Activated naive CD4-positive, alpha-beta T cell treated with anti-CD3 and anti-CD28 coated beads, Interleukin-2, amount 10 ng/mL, durations not matched to agents 7 days and 5 days (primary cell): ENCODE measurements around the gene ABCD4.
"Not testable (repeated sequence)": the region's sequence is repeated elsewhere in the genome, so short reads cannot be mapped to it uniquely, and the experiment has no call there.

Experiments used
- CTCF ChIA-PET: fragments of 350-600 bp; sonication (Branson Sonifier 250); formaldehyde crosslinking; loops from one replicate; lab custom pipeline; 2021; ENCODE audit warnings: antibody characterized with exemption; lab: Charles Lee
- DNase-seq: peaks from one replicate; pipeline ENCODE4 v3.0.0-alpha.2; 2020
- H3K27ac Mint-ChIP-seq: one replicate; pipeline ENCODE4 v1.8.0; 2021; ENCODE audit warnings: mild to moderate bottlenecking, moderate library complexity, mixed read lengths
- H3K27me3 Mint-ChIP-seq: one replicate; pipeline ENCODE4 v1.8.0; 2021; ENCODE audit warnings: mild to moderate bottlenecking, mixed read lengths
- H3K36me3 Mint-ChIP-seq: one replicate; pipeline ENCODE4 v1.8.0; 2021; ENCODE audit warnings: mixed read lengths
- H3K4me1 Mint-ChIP-seq: one replicate; pipeline ENCODE4 v1.8.0; 2021; ENCODE audit warnings: mixed read lengths
- H3K4me3 Mint-ChIP-seq: one replicate; pipeline ENCODE4 v1.8.0; 2021; ENCODE audit warnings: mild to moderate bottlenecking, moderate library complexity, mixed read lengths
- H3K9me3 Mint-ChIP-seq: one replicate; pipeline ENCODE4 v1.8.0; 2021; ENCODE audit warnings: mixed read lengths

ABCD4 gene

GRCh38 chr14:74292061-74292460, 10.7 kb downstream of the ABCD4 start:
- Mint-ChIP-seq H3K36me3 (peaks cover 10% of the 10 kb centered on the region), H3K9me3 (no peaks in the 10 kb centered on the region), H3K27me3 (no peaks in the 10 kb centered on the region), H3K4me3 (no peak overlapping the region), H3K4me1 (no peaks in the 10 kb centered on the region), H3K27ac (no peak overlapping the region)
- CTCF ChIA-PET: interaction anchor here (1.0 kb wide), 1 partner anchor 16 kb away, joined by 3 read pairs; no protein-coding TSS in a partner anchor
- peak; percentile 13 for DNase-seq

GRCh38 chr14:74290415-74290814, 12.3 kb downstream of the ABCD4 start:
- H3K36me3 Mint-ChIP-seq: peaks cover 16% of the 10 kb centered on the region
- H3K27me3 Mint-ChIP-seq: no peaks in the 10 kb centered on the region
- H3K4me1 Mint-ChIP-seq: no peaks in the 10 kb centered on the region
- CTCF ChIA-PET: no interaction called here
- H3K9me3 Mint-ChIP-seq: no peaks in the 10 kb centered on the region
- peak; percentile 42 for DNase-seq
- no peak overlapping the region for H3K4me3 Mint-ChIP-seq
- H3K27ac Mint-ChIP-seq: no peak overlapping the region

- H3K4me3 Mint-ChIP-seq: no peak overlapping the region
- no peaks in the 10 kb centered on the region for H3K4me1 Mint-ChIP-seq
- H3K27ac Mint-ChIP-seq: no peak overlapping the region
- H3K27me3 Mint-ChIP-seq: no peaks in the 10 kb centered on the region
- no peaks in the 10 kb centered on the region for H3K9me3 Mint-ChIP-seq
- no peak for DNase-seq
- CTCF ChIA-PET: interaction anchor here (1.8 kb wide), 1 partner anchor 10 kb away, joined by 3 read pairs; no protein-coding TSS in a partner anchor
- H3K36me3 Mint-ChIP-seq: peaks cover 16% of the 10 kb centered on the region
Observed at GRCh38 chr14:74289801-74290200, 12.9 kb downstream of the ABCD4 start.

GRCh38 chr14:74286736-74287135, 16.0 kb downstream of the ABCD4 start:
- H3K27ac Mint-ChIP-seq: no peak overlapping the region
- CTCF ChIA-PET: no interaction called here

GRCh38 chr14:74281069-74281468, 21.7 kb downstream of the ABCD4 start:
- no peak overlapping the region for H3K27ac Mint-ChIP-seq
- H3K4me3 Mint-ChIP-seq: no peak overlapping the region
- no peaks in the 10 kb centered on the region for H3K4me1 Mint-ChIP-seq
- H3K36me3 Mint-ChIP-seq: peaks cover 13% of the 10 kb centered on the region
- peaks cover 16% of the 10 kb centered on the region for H3K27me3 Mint-ChIP-seq
- CTCF ChIA-PET: interaction anchor here (0.6 kb wide), 1 partner anchor 44 kb away, joined by 3 read pairs; no protein-coding TSS in a partner anchor
- H3K9me3 Mint-ChIP-seq: peaks cover 8% of the 10 kb centered on the region
- no peak for DNase-seq

More at GRCh38 chr14:74286736-74287135, 16.0 kb downstream of the ABCD4 start:
- no peaks in the 10 kb centered on the region for H3K9me3 Mint-ChIP-seq
- no peaks in the 10 kb centered on the region for H3K27me3 Mint-ChIP-seq
- no peaks in the 10 kb centered on the region for H3K4me1 Mint-ChIP-seq
- H3K36me3 Mint-ChIP-seq: peaks cover 24% of the 10 kb centered on the region
- no peak overlapping the region for H3K4me3 Mint-ChIP-seq
- DNase-seq: no peak

- Mint-ChIP-seq H3K9me3 (peaks cover 8% of the 10 kb centered on the region), H3K36me3 (peaks cover 4% of the 10 kb centered on the region), H3K4me1 (no peaks in the 10 kb centered on the region), H3K4me3 (no peak overlapping the region), H3K27ac (no peak overlapping the region), H3K27me3 (peaks cover 21% of the 10 kb centered on the region)
- CTCF ChIA-PET: interaction anchor here (1.1 to 1.2 kb wide), 3 partner anchors 9 to 22 kb away, joined by 3 read pairs; no protein-coding TSS in a partner anchor
- DNase-seq: no peak
Observed at GRCh38 chr14:74278080-74278479, 24.7 kb downstream of the ABCD4 start.

- Mint-ChIP-seq H3K36me3 (no peaks in the 10 kb centered on the region), H3K27me3 (peaks cover 25% of the 10 kb centered on the region), H3K4me1 (no peaks in the 10 kb centered on the region), H3K27ac (no peak overlapping the region), H3K4me3 (no peak overlapping the region), H3K9me3 (peaks cover 6% of the 10 kb centered on the region)
- CTCF ChIA-PET: no interaction called here
- DNase-seq: no peak
Observed at GRCh38 chr14:74275241-74275841, 27.4 kb downstream of the ABCD4 start.

GRCh38 chr14:74271365-74271764, 31.4 kb downstream of the ABCD4 start:
- Mint-ChIP-seq H3K27ac (no peak overlapping the region), H3K9me3 (no peaks in the 10 kb centered on the region), H3K36me3 (no peaks in the 10 kb centered on the region), H3K27me3 (peaks cover 32% of the 10 kb centered on the region), H3K4me1 (no peaks in the 10 kb centered on the region), H3K4me3 (no peak overlapping the region)
- CTCF ChIA-PET: no interaction called here
- DNase-seq: no peak

- H3K9me3 Mint-ChIP-seq, H3K27ac Mint-ChIP-seq, CTCF ChIA-PET, DNase-seq, H3K4me3 Mint-ChIP-seq, H3K36me3 Mint-ChIP-seq, H3K4me1 Mint-ChIP-seq: not testable (repeated sequence)
- H3K27me3 Mint-ChIP-seq: peaks cover 37% of the 10 kb centered on the region
Observed at GRCh38 chr14:74270382-74271177, 32.2 kb downstream of the ABCD4 start.

GRCh38 chr14:74267588-74267987, 35.1 kb downstream of the ABCD4 start:
- Mint-ChIP-seq H3K4me1 (no peaks in the 10 kb centered on the region), H3K36me3 (no peaks in the 10 kb centered on the region), H3K4me3 (no peak overlapping the region), H3K27ac (no peak overlapping the region), H3K27me3 (peaks cover 38% of the 10 kb centered on the region), H3K9me3 (no peaks in the 10 kb centered on the region)
- CTCF ChIA-PET: interaction anchor here (0.9 to 1.0 kb wide), 2 partner anchors 10 to 48 kb away, joined by 3 read pairs; no protein-coding TSS in a partner anchor
- no peak for DNase-seq

GRCh38 chr14:74265301-74265965, 37.3 kb downstream of the ABCD4 start:
- Mint-ChIP-seq H3K9me3 (no peaks in the 10 kb centered on the region), H3K4me3 (no peak overlapping the region), H3K36me3 (no peaks in the 10 kb centered on the region), H3K27me3 (peaks cover 36% of the 10 kb centered on the region), H3K27ac (no peak overlapping the region), H3K4me1 (no peaks in the 10 kb centered on the region)
- CTCF ChIA-PET: no interaction called here
- DNase-seq: no peak

GRCh38 chr14:74263921-74264320, 38.8 kb downstream of the ABCD4 start:
- CTCF ChIA-PET: no interaction called here
- peaks cover 46% of the 10 kb centered on the region for H3K27me3 Mint-ChIP-seq
- H3K27ac Mint-ChIP-seq: no peak overlapping the region
- no peak for DNase-seq
- no peaks in the 10 kb centered on the region for H3K9me3 Mint-ChIP-seq
- H3K36me3 Mint-ChIP-seq: no peaks in the 10 kb centered on the region
- no peaks in the 10 kb centered on the region for H3K4me1 Mint-ChIP-seq
- H3K4me3 Mint-ChIP-seq: no peak overlapping the region

- no peaks in the 10 kb centered on the region for H3K36me3 Mint-ChIP-seq
- H3K27me3 Mint-ChIP-seq: peaks cover 46% of the 10 kb centered on the region
- H3K9me3 Mint-ChIP-seq: no peaks in the 10 kb centered on the region
- CTCF ChIA-PET: no interaction called here
- H3K27ac Mint-ChIP-seq: no peak overlapping the region
- no peak overlapping the region for H3K4me3 Mint-ChIP-seq
- H3K4me1 Mint-ChIP-seq: peaks cover 2% of the 10 kb centered on the region
- DNase-seq: no peak
Observed at GRCh38 chr14:74263181-74263580, 39.6 kb downstream of the ABCD4 start.

- H3K4me1 Mint-ChIP-seq: peaks cover 6% of the 10 kb centered on the region
- no peak overlapping the region for H3K4me3 Mint-ChIP-seq
- no peak overlapping the region for H3K27ac Mint-ChIP-seq
- H3K9me3 Mint-ChIP-seq: no peaks in the 10 kb centered on the region
- CTCF ChIA-PET: no interaction called here
- no peak for DNase-seq
- H3K36me3 Mint-ChIP-seq: no peaks in the 10 kb centered on the region
- H3K27me3 Mint-ChIP-seq: peaks cover 47% of the 10 kb centered on the region
Observed at GRCh38 chr14:74262076-74262475, 40.7 kb downstream of the ABCD4 start.
